SK-N-SH treated with all-trans-retinoic acid at 6 μM for 48 hours (cell line): ENCODE measurements around the gene COL21A1.

Experiments used
- ATAC-seq: fragments of 200-7000 bp; cut with Tn5 transposase; 3 replicates; pipeline ENCODE4 v1.9.1; 2020; ENCODE audit warnings: mild to moderate bottlenecking, moderate library complexity
- ARNTL ChIP-seq: fragments of 450-650 bp; formaldehyde crosslinking; IDR thresholded peaks from 2 replicates; pipeline ENCODE4 v1.5.0; 2020; ENCODE audit warnings: low read depth, mild to moderate bottlenecking, moderate library complexity, borderline replicate concordance
- BACH2 ChIP-seq: fragments of 250-450 bp; sonication (Bioruptor Pico); IDR thresholded peaks from 2 replicates; pipeline ENCODE4 v1.9.0; 2021; ENCODE audit warnings: mild to moderate bottlenecking, borderline replicate concordance
- CSDC2 ChIP-seq: fragments of 250-450 bp; sonication (Bioruptor Pico); IDR thresholded peaks from 2 replicates; pipeline ENCODE4 v1.5.0; 2020; ENCODE audit warnings: mild to moderate bottlenecking, moderate library complexity
- ESRRG ChIP-seq: fragments of 250-450 bp; sonication (Bioruptor Pico); IDR thresholded peaks from 2 replicates; pipeline ENCODE4 v1.6.1; 2021; ENCODE audit warnings: mild to moderate bottlenecking
- GLIS3 ChIP-seq: fragments of 250-450 bp; sonication (Bioruptor Pico); IDR thresholded peaks from 2 replicates; pipeline ENCODE4 v1.5.0; 2020; ENCODE audit warnings: mild to moderate bottlenecking, moderate library complexity
- OSR1 ChIP-seq: fragments of 250-450 bp; sonication (Bioruptor Pico); IDR thresholded peaks from 2 replicates; pipeline ENCODE4 v1.8.0; 2022; ENCODE audit warnings: moderate library complexity, mild to moderate bottlenecking, inconsistent platforms
- PPARA ChIP-seq: fragments of 250-450 bp; sonication (Bioruptor Pico); IDR thresholded peaks from 2 replicates; pipeline ENCODE4 v1.5.0; 2020; ENCODE audit warnings: mild to moderate bottlenecking, borderline replicate concordance
- RARB ChIP-seq: fragments of 250-450 bp; sonication (Bioruptor Pico); IDR thresholded peaks from 2 replicates; pipeline ENCODE4 v1.8.0; 2021; ENCODE audit warnings: mild to moderate bottlenecking, moderate library complexity
- SNAI2 ChIP-seq: fragments of 250-450 bp; sonication (Bioruptor Pico); IDR thresholded peaks from 2 replicates; pipeline ENCODE4 v1.5.0; 2020; ENCODE audit warnings: mild to moderate bottlenecking, moderate library complexity
- TCF4 ChIP-seq: fragments of 250-450 bp; sonication (Bioruptor Pico); IDR thresholded peaks from 2 replicates; pipeline ENCODE4 v1.8.0; 2021; ENCODE audit warnings: mild to moderate bottlenecking, moderate library complexity, borderline replicate concordance
- TOX ChIP-seq: fragments of 250-450 bp; sonication (Bioruptor Pico); IDR thresholded peaks from 2 replicates; pipeline ENCODE4 v1.8.0; 2021; ENCODE audit warnings: mild to moderate bottlenecking, moderate library complexity, borderline replicate concordance
- ZC3H10 ChIP-seq: fragments of 250-450 bp; sonication (Bioruptor Pico); IDR thresholded peaks from 2 replicates; pipeline ENCODE4 v1.5.1; 2021; ENCODE audit warnings: mild to moderate bottlenecking, moderate library complexity
- ZFP3 ChIP-seq: fragments of 250-450 bp; sonication (Bioruptor Pico); IDR thresholded peaks from 2 replicates; pipeline ENCODE4 v1.5.0; 2020; ENCODE audit warnings: mild to moderate bottlenecking, moderate library complexity
- ZFP30 ChIP-seq: fragments of 450-650 bp; formaldehyde crosslinking; IDR thresholded peaks from 2 replicates; pipeline ENCODE4 v1.5.0; 2022; ENCODE audit warnings: mild to moderate bottlenecking, moderate library complexity
- ZNF565 ChIP-seq: fragments of 450-650 bp; formaldehyde crosslinking; conservative IDR thresholded peaks from 2 replicates; pipeline ENCODE4 v1.5.0; 2020; ENCODE audit warnings: low read depth, mild to moderate bottlenecking, moderate library complexity
- ZNF70 ChIP-seq: fragments of 450-650 bp; formaldehyde crosslinking; IDR thresholded peaks from 2 replicates; pipeline ENCODE4 v1.5.0; 2020; ENCODE audit warnings: mild to moderate bottlenecking, moderate library complexity
- ZNF8 ChIP-seq: fragments of 450-650 bp; formaldehyde crosslinking; IDR thresholded peaks from 2 replicates; pipeline ENCODE4 v1.5.0; 2020; ENCODE audit warnings: mild to moderate bottlenecking, moderate library complexity
- TF ChIP-seq, protein P1 (sequence below): fragments of 250-450 bp; sonication (Bioruptor Pico); IDR thresholded peaks from 2 replicates; pipeline ENCODE4 v1.5.1; 2020; ENCODE audit warnings: low read depth, mild to moderate bottlenecking, moderate library complexity
- TF ChIP-seq, protein P2 (sequence below): fragments of 250-450 bp; sonication (Bioruptor Pico); IDR thresholded peaks from 2 replicates; pipeline ENCODE4 v1.5.1; 2021; ENCODE audit warnings: mild to moderate bottlenecking, moderate library complexity
- TF ChIP-seq, protein P3 (sequence below): fragments of 250-450 bp; sonication (Bioruptor Pico); IDR thresholded peaks from 2 replicates; pipeline ENCODE4 v1.5.0; 2020; ENCODE audit warnings: mild to moderate bottlenecking, moderate library complexity
- TF ChIP-seq, protein P4 (sequence below): fragments of 250-450 bp; sonication (Bioruptor Pico); IDR thresholded peaks from 2 replicates; pipeline ENCODE4 v1.8.0; 2020; ENCODE audit warnings: mild to moderate bottlenecking, moderate library complexity, borderline replicate concordance

Gene COL21A1

DNA sequence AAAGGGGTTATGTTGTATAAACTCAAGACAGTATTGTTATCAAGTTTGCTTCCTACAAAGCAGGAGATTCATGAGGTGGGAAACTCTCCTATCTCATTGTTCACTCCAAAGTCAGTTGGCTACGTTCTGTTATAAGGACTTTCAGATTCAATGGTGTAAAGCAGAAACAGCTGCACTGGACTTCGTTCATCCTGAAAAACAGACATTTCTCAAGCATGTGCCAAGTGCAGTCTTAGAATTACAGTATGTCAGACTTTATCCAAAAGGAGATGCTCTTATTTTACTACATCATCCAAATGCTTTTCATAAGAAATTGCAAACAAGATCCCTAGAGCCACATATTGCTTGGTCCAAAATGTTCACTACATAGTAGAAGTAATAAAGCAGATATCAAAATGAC, 14.9 kb downstream of the COL21A1 start (continued):
- TF ChIP-seq, protein P1, sequence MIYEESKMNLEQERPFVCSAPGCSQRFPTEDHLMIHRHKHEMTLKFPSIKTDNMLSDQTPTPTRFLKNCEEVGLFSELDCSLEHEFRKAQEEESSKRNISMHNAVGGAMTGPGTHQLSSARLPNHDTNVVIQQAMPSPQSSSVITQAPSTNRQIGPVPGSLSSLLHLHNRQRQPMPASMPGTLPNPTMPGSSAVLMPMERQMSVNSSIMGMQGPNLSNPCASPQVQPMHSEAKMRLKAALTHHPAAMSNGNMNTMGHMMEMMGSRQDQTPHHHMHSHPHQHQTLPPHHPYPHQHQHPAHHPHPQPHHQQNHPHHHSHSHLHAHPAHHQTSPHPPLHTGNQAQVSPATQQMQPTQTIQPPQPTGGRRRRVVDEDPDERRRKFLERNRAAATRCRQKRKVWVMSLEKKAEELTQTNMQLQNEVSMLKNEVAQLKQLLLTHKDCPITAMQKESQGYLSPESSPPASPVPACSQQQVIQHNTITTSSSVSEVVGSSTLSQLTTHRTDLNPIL (CRISPR knock-in tag): no peak
- TF ChIP-seq CSDC2 (CRISPR knock-in tag): no peak
- TF ChIP-seq PPARA (CRISPR knock-in tag): no peak
- TF ChIP-seq ARNTL: no peak
- no peak for TF ChIP-seq ZNF8
- TF ChIP-seq ZFP30 (CRISPR knock-in tag): no peak
- TF ChIP-seq, protein P2, sequence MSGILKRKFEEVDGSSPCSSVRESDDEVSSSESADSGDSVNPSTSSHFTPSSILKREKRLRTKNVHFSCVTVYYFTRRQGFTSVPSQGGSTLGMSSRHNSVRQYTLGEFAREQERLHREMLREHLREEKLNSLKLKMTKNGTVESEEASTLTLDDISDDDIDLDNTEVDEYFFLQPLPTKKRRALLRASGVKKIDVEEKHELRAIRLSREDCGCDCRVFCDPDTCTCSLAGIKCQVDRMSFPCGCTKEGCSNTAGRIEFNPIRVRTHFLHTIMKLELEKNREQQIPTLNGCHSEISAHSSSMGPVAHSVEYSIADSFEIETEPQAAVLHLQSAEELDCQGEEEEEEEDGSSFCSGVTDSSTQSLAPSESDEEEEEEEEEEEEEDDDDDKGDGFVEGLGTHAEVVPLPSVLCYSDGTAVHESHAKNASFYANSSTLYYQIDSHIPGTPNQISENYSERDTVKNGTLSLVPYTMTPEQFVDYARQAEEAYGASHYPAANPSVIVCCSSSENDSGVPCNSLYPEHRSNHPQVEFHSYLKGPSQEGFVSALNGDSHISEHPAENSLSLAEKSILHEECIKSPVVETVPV (CRISPR knock-in tag): no peak

DNA sequence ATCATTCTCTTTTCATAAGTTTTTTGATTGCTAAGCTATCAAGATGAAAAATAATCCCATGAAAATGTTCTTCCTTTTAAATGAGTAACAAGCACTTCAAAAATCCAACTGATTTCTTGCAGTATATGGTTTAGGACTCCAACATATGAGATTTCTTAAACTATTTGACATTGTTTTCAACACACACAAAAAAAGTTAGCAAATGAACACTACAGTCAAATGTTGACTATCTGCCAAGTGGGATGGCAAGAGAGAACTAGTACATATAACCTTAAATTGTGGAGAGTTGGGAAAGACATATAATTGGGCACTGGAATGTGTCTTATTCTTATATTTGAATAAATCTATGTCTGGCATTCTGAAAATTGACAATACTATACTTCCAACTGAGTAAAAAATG, 15.6 kb downstream of the COL21A1 start:
- ATAC-seq: no peak
- no peak for TF ChIP-seq ZFP3
- no peak for TF ChIP-seq PPARA (CRISPR knock-in tag)
- no peak for TF ChIP-seq OSR1 (CRISPR knock-in tag)
- no peak for TF ChIP-seq ZNF70 (CRISPR knock-in tag)
- TF ChIP-seq CSDC2 (CRISPR knock-in tag): no peak
- no peak for TF ChIP-seq RARB
- TF ChIP-seq SNAI2 (CRISPR knock-in tag): no peak
- TF ChIP-seq ARNTL: no peak
- no peak for TF ChIP-seq BACH2 (CRISPR knock-in tag)
- no peak for TF ChIP-seq TCF4 (CRISPR knock-in tag)
- no peak for TF ChIP-seq TOX (CRISPR knock-in tag)
- no peak for TF ChIP-seq GLIS3 (CRISPR knock-in tag)
- TF ChIP-seq ZC3H10 (CRISPR knock-in tag): no peak
- TF ChIP-seq ZNF565 (CRISPR knock-in tag): no peak
- TF ChIP-seq, protein P3, sequence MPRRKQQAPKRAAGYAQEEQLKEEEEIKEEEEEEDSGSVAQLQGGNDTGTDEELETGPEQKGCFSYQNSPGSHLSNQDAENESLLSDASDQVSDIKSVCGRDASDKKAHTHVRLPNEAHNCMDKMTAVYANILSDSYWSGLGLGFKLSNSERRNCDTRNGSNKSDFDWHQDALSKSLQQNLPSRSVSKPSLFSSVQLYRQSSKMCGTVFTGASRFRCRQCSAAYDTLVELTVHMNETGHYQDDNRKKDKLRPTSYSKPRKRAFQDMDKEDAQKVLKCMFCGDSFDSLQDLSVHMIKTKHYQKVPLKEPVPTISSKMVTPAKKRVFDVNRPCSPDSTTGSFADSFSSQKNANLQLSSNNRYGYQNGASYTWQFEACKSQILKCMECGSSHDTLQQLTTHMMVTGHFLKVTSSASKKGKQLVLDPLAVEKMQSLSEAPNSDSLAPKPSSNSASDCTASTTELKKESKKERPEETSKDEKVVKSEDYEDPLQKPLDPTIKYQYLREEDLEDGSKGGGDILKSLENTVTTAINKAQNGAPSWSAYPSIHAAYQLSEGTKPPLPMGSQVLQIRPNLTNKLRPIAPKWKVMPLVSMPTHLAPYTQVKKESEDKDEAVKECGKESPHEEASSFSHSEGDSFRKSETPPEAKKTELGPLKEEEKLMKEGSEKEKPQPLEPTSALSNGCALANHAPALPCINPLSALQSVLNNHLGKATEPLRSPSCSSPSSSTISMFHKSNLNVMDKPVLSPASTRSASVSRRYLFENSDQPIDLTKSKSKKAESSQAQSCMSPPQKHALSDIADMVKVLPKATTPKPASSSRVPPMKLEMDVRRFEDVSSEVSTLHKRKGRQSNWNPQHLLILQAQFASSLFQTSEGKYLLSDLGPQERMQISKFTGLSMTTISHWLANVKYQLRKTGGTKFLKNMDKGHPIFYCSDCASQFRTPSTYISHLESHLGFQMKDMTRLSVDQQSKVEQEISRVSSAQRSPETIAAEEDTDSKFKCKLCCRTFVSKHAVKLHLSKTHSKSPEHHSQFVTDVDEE (CRISPR knock-in tag): no peak
- no peak for TF ChIP-seq ZFP30 (CRISPR knock-in tag)
- TF ChIP-seq, protein P4, sequence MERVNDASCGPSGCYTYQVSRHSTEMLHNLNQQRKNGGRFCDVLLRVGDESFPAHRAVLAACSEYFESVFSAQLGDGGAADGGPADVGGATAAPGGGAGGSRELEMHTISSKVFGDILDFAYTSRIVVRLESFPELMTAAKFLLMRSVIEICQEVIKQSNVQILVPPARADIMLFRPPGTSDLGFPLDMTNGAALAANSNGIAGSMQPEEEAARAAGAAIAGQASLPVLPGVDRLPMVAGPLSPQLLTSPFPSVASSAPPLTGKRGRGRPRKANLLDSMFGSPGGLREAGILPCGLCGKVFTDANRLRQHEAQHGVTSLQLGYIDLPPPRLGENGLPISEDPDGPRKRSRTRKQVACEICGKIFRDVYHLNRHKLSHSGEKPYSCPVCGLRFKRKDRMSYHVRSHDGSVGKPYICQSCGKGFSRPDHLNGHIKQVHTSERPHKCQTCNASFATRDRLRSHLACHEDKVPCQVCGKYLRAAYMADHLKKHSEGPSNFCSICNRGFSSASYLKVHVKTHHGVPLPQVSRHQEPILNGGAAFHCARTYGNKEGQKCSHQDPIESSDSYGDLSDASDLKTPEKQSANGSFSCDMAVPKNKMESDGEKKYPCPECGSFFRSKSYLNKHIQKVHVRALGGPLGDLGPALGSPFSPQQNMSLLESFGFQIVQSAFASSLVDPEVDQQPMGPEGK (CRISPR knock-in tag): no peak
- TF ChIP-seq, all 23 proteins: peak for 0

DNA sequence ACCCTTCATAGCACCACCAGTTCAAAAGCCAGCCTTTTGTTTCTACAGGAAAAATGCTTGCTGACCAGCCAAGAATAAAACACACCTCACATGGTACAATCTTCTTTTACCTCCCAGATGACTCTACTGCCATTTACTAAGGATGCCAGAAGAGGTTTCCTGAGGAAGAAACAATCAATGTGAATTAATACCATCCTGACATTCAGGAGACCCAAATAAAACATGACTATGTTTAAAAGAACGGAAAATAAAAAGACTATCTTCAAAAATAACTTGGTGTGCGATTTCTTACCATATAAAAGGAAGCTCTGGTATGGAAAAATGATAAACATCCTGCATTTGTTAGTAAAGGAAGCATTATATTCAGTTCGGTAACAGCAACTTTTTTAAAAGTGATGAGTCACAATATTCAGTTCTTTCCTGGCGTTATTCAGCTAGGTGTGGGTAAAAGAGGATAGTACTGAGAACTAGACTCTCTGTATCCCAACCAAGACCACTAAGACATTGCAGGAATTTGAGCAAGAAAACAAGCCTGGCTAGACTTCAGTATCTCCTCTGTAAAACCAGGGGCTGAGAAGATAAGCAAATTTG, 16.3 kb downstream of the COL21A1 start:
- TF ChIP-seq ZNF565 (CRISPR knock-in tag) (no peak), CSDC2 (CRISPR knock-in tag) (no peak), ESRRG (CRISPR knock-in tag) (no peak), GLIS3 (CRISPR knock-in tag) (no peak), ZC3H10 (CRISPR knock-in tag) (no peak), SNAI2 (CRISPR knock-in tag) (no peak), RARB (no peak), TCF4 (CRISPR knock-in tag) (no peak), ZFP3 (no peak), ZNF8 (no peak), ARNTL (no peak), TOX (CRISPR knock-in tag) (no peak), BACH2 (CRISPR knock-in tag) (no peak), ZNF70 (CRISPR knock-in tag) (no peak)
- TF ChIP-seq, protein P3 (CRISPR knock-in tag): no peak
- TF ChIP-seq, protein P2 (CRISPR knock-in tag): no peak
- TF ChIP-seq, protein P1 (CRISPR knock-in tag): no peak
- peak; percentile 51 for ATAC-seq
